Fibroblast of pulmonary artery (primary cell): ENCODE data around the gene COMT.

Experiments
- DNase-seq: peaks from one replicate; pipeline ENCODE4 v3.0.0-alpha.2; 2010; ENCODE audit warnings: low read depth
- H3K4me3 ChIP-seq: replicated peaks from 2 replicates; pipeline ENCODE4 v1.5.1; 2011; ENCODE audit warnings: low read depth, mild to moderate bottlenecking, control low read depth, low read length, moderate library complexity
- CTCF ChIP-seq: IDR thresholded peaks from 2 replicates; pipeline ENCODE4 v1.5.1; 2011; ENCODE audit warnings: mild to moderate bottlenecking, control low read depth, low read length, inconsistent platforms; ENCODE audit errors: missing control alignments

The COMT gene

DNA sequence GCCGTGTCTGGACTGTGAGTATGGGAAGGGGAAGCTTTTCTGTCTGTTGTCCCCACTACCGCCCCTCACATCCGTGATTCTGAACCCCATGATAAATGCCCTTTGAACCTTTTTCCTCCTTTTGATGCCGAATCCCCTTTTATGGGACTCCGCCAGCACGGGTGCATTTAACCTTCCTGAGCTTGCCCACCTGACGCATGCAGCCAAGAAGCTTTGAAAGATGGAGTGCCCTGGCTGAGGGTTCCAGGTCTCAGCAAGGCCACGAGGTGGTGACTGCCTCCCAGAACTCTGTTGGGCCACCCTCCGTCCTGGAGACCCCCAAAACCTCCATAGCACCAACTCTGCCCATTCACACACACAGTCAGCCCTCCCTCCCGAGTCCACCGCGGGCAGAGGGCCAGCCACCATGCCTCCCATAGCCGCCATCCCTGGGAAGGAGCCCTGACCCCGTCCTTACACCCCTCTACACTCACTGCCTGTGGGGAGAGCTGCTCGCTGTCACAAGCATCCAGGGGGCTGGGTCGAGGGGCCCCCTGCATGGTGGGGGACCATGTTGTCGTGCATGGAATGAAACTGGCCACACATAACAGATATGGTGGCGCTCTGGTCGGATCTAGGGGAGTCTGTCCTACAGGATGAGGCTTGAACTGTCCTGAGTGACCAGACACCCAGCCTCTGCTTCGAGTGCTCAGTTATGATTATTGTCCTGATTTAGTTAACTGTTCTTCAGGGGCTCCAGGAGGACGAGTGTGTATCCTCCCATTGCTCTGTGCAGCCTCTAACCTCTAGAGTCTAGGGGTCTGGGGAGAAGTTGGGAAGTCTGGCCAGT is 822 bp upstream of the COMT start:
- H3K4me3 ChIP-seq = peak overlapping the region; percentile 83
- DNase-seq = no peak
- TF ChIP-seq CTCF = no peak

GRCh38 chr22:19942157-19943081 is 847 bp downstream of the COMT start:
- peak overlapping the region; percentile 83 for H3K4me3 ChIP-seq
- DNase-seq = peak; percentile 78
- no peak for TF ChIP-seq CTCF

DNA sequence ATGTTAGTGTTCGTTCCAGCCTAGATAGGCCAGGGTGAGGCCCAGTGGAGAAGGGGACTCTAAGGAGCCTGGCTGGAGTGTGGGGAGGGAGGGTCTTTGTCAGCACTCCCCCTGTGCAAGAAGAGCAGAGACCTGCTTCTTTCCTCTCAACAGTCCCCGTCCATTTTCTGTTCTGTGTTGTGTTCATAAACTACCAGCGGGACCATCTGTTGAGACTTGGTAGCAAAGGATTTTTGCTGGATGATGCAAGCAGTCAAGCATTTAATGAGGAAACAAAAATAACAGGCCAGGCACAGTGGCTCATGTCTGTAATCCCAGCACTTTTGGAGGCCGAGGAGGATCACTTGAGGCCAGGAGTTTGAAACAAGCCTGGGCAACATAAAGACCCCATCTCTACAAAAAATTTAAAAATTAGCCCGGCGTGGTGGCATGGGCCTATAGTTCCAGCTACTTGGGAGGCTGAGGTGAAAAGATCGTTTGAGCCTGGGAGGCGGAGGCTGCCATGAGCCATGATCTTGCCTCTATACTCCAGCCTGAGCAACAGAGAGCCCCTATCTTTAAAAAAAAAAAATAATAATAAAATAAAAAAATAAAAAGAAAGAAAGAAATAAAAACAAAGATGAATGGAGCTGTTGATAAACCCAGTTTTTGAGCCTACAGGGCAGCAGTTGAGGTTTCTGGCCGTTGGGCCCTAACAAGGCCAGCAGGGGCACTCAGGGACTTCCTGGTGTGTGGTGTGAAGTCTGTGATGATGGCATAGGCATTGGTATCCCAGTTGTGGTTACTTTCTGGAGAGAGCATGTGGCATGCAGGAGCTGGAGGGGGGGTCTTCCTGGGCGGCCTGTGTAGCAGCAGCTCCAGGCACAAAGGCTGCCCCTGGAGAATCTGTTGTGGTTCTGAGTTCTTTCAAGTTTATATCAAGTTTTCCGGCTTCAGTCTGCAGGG is 1.8 kb downstream of the COMT start:
- DNase-seq = peak; percentile 87
- H3K4me3 ChIP-seq = peak overlapping the region; percentile 83
- no peak for TF ChIP-seq CTCF

DNA sequence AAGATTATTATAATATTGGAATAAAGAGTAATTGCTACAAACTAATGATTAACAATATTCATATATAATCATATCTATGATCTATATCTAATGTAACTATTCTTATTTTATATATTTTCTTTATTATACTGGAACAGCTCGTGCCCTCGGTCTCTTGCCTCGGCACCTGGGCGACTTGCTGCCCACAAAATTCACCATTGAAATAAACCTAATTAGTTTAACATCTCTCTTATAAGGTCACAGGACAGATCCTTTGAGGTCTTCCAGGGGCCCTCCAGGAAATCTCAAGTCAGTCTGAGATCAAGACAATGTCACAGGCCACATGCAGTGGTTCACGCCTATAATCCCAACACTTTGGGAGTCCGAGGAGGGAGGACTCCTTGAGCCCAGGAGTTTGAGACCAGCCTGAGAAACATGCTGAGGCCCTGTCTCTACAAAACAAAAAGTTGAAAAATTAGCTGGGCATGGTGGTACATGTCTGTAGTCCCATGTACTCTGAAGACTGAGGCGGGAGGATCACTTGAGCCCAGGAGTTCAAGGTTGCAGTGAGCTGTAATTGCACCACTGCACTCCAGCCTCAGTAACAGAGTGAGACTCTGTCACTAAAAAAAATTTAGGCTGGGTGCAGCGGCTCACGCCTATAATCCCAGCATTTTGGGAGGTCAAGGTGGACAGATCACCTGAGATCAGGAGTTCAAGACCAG is 6.6 kb downstream of the COMT start:
- H3K4me3 ChIP-seq = no peak overlapping the region
- TF ChIP-seq CTCF = no peak
- DNase-seq = no peak

DNA sequence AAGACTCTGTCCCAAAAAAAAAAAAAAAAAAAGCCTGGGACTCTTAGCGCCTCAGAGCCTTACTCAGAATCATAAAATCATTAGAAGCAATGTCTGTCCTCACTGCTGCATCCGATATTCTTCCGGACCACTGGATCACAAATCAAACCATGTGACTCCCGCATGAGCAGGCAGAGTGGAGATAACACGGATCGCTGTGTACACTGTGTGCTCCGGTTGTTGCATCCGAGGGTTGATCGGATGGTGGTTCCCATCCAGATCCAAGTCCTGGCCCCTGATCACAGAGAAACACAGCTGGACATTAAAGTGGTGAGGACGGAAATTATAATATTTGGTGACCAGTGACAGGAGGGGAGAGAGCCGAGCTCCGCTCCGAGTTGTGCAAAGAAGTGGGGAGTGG is 9.8 kb downstream of the COMT start:
- no peak overlapping the region for H3K4me3 ChIP-seq
- TF ChIP-seq CTCF = no peak
- DNase-seq = no peak
